Measurements from ENCODE around the gene SDCCAG8.

Gene SDCCAG8

DNA sequence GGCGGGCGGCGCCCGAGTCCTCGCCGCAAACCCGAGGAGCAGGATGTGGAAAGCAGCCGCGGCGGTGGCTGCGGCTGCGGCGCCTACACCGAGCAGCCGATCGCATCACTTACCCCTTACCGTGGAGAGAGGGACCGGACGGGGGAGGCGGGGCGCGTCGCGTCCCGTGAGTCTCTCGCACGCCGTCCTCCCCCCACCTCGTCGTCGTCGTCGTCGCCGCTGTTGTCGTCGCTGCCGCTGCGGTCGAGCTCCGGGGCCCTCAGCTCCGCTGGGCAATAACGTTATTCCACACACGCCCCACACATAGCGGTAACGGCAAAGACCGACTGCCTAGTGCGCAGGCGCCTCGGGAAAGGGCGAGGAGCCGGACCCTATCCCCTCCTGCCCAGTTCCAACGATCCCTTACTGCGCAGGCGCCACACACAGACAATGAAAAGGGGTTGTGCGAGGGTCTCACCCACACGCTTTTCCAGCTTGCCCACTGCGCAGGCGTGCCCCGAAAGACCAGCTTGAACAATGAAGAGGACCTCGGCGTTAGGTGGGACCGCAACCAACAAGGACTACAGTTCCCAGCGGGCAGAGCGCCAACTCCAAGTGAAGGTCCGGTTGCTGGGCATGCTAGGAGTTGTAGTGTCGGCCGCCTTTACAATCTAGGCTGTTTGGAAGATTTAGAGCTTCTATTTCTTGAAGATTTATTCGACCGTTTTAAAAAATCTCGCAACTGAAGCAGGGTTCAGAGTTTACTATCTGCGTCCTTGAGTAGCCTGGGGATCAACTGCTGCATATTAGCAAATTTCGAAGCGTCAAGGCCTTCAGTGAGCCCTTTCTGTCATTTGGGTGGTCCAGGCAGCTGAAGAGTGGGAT is 682 bp upstream of the SDCCAG8 start, which contains the start of gene CEP170:
TSS of gene CEP170 (minus strand) at position 355 of the 864 bp plus-strand sequence. CDS start 30,001 bp downstream, outside the sequence.
- peak; percentile 99 for DNase-seq

DNA sequence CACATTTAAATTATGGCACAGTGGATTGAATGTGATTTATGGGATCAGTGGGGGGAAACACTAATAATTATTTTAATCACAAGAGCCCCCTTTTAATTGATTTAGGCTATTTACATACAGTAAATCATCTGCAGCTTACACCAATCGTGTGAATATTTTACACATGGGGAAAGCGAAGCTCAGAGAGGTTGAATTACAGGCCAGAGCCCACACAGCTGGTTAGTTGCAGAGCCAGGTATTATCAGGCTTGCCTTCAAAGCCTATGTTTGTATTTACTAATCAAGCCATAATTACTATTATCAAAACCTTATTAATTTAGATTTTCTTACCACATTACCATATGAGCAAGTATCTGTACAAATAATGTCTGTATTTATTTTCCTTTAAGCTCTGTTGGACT is 749 bp downstream of the SDCCAG8 start:
- DNase-seq: no peak

DNA sequence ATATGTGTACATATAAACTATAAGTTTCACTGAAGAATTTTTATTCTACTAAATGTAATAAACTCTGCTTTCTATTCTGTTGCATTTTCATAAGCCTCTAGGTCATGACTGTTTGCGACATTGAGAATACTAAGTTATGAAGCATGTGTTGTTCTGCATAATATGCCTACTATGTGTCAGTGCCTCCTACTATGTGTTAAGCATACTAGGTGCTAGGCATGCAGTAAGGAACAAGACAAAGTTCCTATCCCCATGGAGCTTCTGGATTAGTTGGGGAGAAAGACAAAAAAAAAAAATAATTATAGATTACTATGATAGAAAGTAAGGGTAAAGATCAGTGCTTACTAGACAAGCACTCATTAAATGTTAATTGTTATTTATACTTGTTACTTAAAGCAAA is 1.3 kb downstream of the SDCCAG8 start:
- no peak for DNase-seq

DNA sequence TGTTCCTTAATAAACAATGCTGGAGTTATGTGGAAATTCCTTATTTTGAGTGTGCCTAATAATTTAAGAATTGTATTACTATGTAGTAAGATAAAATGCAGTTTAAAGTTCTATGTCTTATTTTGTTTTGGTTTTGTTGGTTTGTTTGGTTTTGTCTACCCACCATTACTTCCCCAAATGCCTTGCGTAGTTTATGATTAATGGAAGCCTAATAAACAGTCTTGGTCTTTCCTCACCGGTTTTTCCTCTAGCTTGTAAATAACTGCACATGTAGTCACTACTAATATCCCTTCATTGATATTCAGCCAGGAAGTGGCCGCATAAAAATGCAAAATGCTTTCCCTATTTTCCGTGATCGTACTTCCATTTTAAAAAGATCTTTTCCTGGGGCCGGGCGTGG is 2.9 kb downstream of the SDCCAG8 start:
- DNase-seq: no peak

DNA sequence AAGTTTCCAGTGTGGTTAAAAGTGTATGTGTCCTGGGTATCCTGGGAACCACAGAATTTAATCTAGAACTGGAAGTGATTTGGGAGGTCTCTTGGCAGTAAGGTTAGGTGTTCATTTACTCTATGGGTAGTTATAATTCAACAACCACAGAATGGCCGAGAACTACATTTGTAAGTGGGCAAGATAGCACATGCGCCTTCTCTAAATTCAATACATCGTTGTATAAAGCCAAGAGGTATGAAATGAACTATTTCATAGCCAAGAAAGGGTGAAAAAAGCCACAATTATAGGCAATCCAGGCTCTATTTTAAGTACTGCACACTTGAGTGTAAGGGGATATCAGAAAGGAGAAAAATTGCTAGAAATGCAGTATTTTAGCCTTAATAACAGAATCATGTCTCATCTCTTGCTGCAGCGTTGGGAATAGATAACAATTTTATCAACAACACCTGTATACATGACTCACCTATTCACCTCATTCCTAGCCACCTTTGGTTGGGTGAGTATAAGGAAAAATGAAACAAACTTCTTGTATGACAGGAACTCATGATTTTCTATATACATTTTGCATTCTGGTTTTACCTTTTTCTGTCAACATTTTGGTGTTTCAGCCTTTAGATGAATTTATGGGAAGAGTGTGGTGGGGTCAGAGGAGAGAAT is 4.5 kb downstream of the SDCCAG8 start:
- no peak for DNase-seq

DNA sequence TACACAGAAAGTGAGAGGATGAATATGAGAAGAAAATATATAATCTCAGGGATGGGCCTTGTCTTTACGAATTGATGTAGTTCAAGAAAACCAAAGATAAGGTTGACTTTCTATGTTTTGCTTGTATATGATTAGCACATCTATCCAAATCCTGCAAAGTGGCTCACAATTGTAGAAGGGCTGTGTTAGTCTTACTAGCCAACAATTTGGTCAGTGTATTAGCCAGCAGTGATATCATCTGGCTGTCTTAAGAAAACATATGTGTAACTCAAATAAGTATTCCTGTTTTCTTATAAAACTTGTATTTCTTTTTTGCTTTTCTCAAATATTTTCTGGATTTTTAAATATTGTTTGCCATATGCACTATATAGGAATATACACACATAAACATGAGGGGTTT is 5.5 kb downstream of the SDCCAG8 start:
- DNase-seq: no peak

DNA sequence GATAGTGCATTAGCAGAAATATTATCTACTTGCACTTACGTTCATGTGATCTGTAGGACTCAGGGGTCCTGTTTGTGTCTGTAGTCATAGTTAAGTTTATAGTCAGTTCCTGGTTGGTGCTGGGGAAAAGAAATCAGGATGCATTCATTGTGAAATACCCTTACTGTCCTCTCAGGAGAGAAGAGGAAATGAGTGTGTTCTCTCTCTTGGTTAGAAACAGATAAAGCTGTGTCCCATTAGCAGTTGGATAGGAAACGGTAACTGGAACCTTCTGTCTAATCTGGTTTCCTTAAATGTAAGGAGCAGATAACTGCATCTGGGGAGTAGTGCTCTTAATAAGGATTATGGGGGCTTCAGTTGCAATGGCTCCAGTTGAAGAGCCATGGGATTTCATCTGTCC is 8.9 kb downstream of the SDCCAG8 start:
- DNase-seq: no peak

DNA sequence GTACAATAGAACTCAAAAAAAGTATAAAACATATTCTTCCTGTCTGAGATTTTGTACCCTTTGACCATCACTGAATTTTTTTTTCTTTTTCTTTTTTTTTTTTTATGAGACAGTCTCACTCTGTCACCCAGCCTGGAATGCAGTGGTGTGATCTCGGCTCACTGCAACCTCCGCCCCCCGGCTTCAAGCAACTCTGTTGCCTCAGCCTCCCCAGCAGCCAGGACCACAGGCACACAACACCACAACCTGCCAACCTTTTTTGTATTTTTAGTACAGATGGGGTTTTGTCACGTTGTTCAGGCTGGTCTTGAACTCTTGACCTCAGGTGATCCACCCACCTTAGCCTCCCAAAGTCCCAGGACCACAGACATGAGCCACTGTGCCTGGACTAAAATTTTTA is 10.4 kb downstream of the SDCCAG8 start:
- DNase-seq: no peak

DNA sequence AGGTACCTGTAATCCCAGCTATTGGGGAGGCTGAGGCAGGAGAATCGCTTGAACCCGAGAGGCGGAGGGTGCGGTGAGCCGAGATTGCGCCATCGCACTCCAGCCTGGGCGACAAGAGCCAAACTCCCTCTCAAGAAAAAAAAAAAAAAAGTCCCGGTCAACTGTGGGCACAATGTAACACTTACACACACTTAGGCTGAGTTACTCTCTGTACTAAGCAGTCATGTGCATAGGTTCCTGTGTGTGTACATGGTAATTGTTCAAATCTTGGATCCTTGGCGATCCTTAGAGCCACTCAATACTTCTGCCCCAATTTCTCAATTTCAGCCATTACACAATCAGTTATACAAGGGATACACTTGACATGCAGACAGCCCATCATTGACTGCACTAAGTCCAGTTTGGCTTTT is 11.6 kb downstream of the SDCCAG8 start:
- DNase-seq: no peak

DNA sequence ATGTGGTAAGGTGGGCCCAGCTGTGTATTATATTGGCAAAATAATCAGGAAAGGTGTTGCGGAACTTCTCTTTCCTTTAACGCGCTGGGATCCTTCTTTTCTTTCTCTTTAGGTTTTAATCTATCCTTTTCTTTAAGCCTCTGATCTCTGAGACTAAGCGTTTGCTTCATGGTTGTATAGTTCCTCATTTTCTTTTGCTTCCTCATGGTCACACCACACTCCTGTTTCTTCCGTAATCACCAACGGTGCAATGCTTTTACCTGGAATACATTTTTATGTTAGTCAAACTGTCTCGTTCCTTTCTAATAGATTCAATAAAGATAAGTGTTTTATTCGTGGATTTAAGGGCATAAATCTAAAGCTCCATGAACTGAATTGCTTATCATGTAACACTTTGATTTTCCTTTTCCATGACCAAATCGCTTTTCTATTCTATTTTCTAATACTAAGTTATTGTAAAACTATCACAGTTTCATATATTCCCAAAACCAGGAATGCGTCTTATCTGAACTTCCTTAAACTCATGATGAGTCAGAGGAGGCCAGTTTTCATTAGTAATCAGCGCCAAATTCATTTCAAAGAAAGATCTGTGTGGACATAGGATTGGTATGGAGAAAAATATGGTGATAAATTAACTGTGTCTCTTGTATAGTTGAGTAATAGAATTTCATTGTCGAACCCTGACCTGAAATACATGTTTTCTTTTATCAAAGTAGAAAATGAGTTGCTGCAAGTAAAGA is 12.2 kb downstream of the SDCCAG8 start:
- no peak for DNase-seq

DNA sequence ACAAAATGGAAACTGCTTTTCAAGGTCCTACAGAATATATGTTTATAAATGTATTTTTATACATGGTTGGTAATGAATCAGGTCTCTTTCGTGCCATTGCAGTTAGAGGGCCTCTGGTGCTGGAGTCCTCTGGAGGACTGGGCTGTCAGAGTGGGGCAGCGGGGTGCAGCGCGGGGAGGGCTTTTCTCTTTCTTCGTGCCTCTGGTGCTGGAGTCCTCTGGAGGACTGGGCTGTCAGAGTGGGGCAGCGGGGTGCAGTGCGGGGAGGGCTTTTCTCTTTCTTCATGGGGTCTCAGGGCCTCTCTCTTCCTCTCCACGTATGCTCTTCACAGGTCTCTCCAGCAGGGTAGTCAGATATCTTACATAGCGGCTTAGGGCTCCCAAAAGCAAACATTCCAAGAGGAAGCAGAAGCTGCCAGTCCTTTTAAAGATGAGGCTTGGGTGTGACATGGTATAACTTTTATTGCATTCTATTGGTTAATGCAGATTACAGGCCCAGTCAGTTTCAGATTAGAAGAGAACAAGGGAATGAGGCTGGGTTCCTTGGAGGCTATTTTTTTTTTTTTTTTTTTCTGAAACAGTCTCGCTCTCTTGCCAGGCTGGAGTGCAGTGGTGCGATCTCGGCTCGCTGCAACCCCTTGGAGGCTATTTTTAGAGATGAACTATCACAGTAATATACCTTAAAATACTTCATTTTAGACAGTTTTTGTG is 13.1 kb downstream of the SDCCAG8 start:
- DNase-seq: no peak

DNA sequence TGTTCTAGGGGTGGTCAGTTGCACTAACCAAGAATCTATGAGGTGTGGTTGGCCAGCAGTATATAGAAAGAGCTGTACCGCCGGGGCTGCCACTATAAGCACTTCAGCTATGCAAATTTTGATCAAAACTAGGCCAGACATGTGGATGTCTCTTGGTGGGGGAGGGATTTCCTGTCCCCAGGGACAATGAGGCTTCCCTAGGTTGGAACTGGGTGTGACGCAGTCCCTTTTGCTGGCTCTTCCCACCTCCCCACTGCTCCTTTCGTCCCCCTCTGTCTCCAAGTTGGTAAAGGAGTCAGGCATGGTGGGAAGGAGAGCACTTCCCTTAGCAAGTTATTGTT is 13.6 kb downstream of the SDCCAG8 start:
- DNase-seq: no peak

DNA sequence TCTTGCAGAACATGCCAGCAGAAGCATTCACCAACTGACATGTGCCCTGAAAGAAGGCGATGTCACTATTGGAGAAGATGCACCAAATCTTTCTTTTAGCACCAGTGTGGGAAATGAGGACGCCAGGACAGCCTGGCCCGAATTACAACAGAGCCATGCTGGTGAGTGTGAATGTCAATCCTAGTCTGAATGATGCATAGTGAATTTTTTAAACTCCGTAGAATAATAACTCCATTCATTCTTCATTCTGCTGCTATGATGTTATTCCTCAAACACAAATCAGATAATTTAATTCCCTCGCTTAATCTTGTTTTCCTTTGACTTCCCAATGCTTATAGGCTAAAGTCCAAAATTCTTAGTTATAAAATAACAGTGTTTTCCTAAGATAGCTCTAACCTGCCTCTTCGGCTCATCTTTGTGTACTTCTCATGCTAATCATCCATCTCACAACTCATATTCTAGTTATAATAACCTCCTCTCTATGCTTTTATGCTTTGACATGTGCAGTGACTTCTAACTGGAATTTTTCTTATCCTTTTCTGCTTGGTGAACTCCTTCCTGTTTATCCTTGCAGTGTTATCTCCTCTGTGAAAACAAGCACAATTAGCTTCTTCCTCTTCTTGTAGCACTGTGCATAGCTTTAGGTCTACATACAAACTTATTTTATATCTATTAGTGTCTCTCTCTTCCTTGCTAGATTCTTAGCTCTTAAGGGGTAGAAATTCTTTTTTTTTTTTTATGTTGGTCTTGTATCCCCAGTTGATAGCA is 14.4 kb downstream of the SDCCAG8 start:
- no peak for DNase-seq

DNA sequence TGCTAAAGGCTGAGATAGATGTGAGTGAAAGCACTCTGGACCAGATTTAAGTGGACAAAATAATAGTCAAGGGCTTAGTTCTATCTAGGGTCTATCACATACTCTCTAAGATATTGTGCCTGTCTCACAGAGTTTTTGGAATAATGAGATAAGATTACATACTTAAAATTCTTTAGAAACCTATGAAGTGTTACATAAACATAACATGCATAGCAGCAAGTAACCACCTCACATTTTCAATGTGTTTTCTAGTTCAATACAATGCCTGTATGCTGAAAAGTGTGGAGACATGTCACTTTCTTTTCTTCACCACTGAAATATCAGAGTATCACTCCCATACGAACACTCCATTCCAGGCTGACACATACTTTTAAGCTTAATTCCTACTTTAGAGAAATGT is 16.2 kb downstream of the SDCCAG8 start:
- DNase-seq: no peak

DNA sequence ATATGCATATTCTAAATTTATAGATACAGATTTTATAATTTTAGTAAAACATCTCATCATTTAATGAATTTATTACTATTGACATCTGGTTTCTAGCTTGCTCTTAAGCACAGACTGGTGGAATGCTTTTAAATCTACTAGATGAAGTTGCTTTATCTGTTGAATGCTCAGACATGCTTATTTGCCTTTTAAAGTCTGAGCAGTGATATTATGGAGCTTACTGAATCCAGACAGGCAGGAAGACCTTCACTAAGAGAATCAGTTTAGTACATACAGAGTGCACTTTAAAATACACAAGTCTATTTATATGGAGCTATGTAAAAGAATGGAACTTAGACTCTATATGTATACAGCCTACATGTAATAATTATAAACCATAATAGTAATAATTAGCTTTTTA is 16.6 kb downstream of the SDCCAG8 start:
- no peak for DNase-seq

DNA sequence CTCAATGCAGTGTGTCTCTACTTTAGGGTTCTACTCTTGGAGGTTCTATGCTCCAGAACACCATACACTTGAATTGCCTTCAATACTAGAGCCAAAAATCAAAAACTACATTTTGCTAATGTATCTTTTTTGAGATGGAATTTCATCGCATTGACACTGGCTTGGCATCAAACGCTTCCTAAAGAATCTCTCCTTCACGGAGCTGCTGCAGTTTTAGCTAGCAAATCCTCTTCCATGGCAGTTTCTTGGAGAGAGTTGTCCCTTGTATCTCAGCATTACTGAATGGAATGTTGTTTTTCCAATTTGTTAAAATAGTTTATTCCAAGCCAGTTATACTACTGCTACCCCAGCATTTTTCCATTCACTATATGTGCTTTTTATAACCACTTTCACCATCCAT is 17.7 kb downstream of the SDCCAG8 start:
- DNase-seq: no peak

DNA sequence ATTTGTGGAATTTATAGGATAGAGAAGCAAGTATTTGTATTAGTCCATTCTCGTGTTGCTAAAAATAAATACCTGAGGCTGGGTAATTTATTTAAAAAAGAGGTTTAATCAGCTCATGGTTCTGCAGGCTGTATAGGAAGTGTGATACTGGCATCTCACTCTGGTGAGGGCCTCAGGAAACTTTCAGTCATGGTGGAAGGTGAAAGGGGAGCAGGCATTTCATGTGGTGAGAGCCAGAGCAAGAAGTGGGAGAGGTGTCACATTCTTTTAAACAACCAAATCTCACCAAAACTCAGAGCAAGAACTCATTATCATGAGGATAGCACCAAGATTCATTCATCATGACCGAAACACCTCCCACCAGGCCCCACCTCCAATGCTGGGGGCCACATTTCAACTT is 18.1 kb downstream of the SDCCAG8 start:
- no peak for DNase-seq

DNA sequence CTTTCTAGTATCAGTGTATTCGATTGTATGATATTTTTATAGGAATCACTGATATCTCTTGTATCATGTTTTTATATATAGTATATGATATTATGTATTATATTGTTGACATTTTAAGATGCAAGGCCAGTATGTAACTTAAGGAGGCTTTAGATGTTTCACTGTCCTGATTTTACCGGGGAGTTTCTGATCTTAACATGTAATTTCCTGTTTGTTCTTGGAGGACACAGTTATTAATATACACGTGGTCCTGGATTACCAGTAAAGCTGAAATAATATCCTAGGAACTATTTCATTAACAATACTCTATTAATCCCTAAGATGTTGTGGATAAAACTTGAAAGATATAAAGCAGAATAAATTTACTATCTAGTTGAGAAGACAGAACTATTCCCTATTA is 19.5 kb downstream of the SDCCAG8 start:
- DNase-seq: no peak

DNA sequence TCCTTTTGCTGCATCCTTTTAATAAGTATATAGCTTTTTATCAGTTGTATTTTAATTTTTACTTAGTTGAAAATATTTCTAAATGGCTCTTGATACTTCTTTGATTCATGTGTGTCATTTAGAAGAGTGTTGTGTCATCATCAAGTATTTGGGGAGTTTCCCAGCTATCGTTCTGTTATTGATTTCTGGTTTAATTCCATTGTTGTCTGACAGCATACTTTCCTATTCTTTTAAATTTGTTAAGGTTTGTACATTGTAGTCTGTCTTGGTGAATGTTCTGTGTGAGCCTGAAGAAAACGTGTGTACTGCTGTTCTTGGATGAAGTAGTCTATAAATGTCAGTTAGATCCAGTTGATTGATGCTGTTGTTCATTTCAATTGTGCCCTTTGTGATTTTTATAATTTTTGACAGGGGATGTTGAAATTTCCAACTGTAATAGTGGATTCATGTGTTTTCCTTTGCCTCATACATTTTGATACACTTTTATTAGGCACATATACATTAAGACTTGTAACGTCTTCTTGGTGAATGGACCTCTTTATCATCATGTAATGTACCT is 24.8 kb downstream of the SDCCAG8 start:
- DNase-seq: no peak

DNA sequence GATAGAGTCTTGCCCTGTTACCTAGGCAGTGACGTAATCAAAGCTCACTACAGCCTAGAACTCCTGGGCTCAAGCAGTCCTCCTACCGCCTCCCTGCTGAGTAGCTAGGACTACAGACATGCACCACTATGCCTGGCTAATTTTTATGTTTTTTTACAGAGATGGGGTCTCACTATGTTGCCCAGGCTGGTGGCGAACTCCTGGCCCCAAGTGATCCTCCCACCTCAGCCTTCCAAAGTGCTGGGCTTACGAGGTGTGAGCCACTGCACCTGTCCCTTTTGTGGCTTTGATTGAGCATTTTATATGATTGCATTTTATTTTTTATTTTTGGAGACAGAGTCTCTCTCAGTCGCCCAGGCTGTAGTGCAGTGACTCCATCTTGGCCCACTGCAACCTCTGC is 25.8 kb downstream of the SDCCAG8 start:
- no peak for DNase-seq

DNA sequence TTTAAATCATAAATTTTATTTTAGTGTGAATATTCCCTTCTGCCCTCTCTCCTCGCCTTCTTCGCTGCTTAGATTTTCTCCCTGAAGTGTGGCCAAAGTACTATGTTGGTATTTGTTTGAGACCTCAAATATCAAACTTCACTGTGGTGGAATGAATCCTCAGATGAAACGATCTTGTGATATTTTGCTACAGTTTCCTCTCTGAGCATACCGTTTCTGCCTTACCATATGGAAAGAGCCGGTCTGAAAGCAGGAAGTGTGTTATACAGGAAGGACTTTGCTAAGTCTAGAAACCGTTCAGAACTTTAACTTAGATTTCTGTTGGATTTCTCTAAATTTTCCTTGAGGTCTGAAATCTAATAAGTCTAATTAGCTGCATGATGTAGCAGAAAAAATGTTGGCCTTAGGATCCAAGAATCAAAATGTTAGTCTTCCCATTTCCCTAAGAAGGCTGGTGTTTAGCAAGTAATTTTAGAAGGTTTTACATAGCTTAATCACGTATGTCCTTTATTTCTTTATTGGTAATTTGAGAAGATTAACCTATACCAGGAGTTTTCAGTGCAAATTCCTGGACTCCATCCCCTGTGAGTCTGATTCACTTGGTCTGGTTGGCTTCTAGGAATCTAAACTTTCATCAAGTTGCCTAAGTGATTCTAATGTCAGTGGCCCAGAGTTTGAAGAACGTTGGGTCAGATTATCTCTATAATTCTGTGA is 30.7 kb downstream of the SDCCAG8 start:
- DNase-seq: no peak

DNA sequence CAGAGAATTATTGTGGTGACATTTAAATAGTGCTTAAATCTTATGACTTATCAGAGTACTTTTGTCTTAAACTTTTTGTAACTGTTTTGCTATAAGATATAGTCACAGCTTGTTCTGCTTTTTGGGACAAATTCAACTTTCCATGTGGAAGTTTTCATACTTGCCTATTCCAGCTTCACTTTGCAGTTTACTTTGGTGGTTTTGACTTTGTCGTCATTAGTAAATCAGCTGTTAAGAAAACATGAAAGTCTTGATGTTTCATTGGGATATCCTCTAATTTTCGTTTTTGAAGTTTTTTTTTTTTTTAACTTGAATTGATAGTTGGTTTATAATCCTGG is 31.3 kb downstream of the SDCCAG8 start:
- DNase-seq: no peak
